HG02759 (cell line): Measurements from ENCODE around the gene RBM11.

ENCODE experiments used
- ATAC-seq: cut with Tn5 transposase; IDR thresholded peaks from one replicate; pipeline ENCODE4 v1.9.1; 2021; ENCODE audit warnings: mild to moderate bottlenecking, moderate library complexity; ENCODE audit not compliant: unreplicated experiment

RBM11 gene

GRCh38 chr21:14267076-14267475 is 51.1 kb downstream of the RBM11 start:
- ATAC-seq: no peak

DNA sequence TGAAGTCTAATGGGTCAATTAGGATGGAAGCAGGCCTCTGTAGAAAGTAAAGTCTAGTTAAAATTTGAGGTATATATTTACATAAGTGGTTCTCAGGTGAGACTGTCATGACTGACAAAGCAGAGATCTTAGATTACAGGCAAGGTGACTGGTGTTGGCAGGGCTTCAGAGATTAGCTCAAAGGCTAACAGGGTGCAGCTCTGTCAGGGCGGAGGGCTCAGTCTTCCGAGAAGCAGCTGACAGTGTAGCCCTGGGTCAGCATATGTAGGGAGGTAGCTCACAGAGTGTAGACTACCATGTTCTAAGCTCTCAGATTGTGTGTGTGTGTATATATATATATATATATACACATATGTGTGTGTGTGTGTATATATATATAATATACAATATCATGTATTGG is 54.7 kb downstream of the RBM11 start:
- no peak for ATAC-seq

GRCh38 chr21:14271053-14271452 is 55.1 kb downstream of the RBM11 start:
- no peak for ATAC-seq

DNA sequence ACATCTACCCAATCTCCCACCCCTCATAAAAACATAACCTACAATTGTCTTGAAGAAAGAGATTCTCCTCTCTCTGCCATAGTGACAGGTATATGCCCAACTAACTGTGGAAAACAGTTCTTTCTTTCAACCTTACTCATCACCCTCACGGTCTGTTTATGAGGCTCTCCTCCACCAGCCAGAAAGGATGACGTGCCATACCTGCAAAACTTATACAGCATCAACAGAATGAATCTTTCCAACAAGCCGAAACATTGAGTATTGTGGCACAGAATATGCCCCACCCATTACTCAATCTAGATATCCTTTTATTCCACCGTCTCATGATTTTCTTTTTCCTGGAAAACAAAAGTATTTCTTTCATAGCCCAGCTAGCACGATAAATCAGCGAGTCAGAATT is 55.7 kb downstream of the RBM11 start:
- no peak for ATAC-seq

- ATAC-seq: no peak
Observed at GRCh38 chr21:14273736-14274538, 58.0 kb downstream of the RBM11 start.

DNA sequence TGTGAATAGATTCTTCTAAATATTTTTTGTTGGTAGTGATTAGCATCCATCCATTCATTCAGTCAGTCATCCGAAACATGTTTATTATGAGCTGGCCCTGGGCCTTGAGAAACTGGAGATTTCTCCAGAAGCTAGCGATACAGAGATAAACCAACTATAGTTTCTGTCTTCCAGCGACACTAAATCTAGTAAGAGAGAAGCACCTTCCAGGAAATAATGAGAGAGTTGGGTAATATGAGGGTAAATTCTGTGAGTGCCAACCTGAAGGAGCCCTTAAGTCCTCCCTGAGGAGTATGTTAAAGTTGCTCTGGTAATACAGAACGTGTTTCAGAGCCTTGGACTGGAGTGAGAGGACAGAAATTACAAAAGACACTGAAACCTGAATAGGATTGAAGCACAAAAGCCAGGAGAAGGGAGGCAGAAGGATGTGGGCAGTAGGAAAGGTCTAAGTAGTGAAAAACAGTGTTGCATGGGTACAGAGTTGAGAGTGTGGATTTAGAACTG is 59.8 kb downstream of the RBM11 start:
- ATAC-seq: no peak
